HepG2 (cell line): Measurements from ENCODE around the gene ARHGAP12. TPM values are rescaled to one million over a fixed set of nuclear protein-coding genes. Genes with fewer than 3 reads are reported as not detected.

ENCODE experiments used
- ARNT ChIP-seq: fragments of 450-650 bp; IDR thresholded peaks from 2 replicates; pipeline ENCODE4 v1.6.1; 2017
- ASH2L ChIP-seq: fragments of 300-600, 200-600 bp; sonication (generic); IDR thresholded peaks from 2 replicates; pipeline ENCODE4 v1.7.0; 2017; ENCODE audit warnings: low read depth, mild to moderate bottlenecking, moderate library complexity, mixed read lengths, low read length; ENCODE audit not compliant: insufficient read length
- DRAP1 ChIP-seq: IDR thresholded peaks from 2 replicates; pipeline ENCODE4 v1.6.1; 2016; ENCODE audit warnings: missing genetic modification reagents, missing compliant biosample characterization
- GPN1 ChIP-seq: sonication (generic); formaldehyde crosslinking; IDR thresholded peaks from 2 replicates; pipeline ENCODE4 v1.5.1; 2020; ENCODE audit warnings: missing genetic modification reagents, borderline replicate concordance
- HBP1 ChIP-seq: IDR thresholded peaks from 2 replicates; pipeline ENCODE4 v1.6.1; 2016; ENCODE audit warnings: low read depth, control low read depth
- HES4 ChIP-seq: sonication (generic); formaldehyde crosslinking; IDR thresholded peaks from 2 replicates; pipeline ENCODE4 v1.9.0; 2021; ENCODE audit warnings: mild to moderate bottlenecking, missing genetic modification reagents, borderline replicate concordance
- HMG20B ChIP-seq: conservative IDR thresholded peaks from 2 replicates; pipeline ENCODE4 v1.6.1; 2016; ENCODE audit warnings: missing genetic modification reagents, missing compliant biosample characterization
- HNF4G ChIP-seq, 2 experiments: sonication (generic) in 1 of 2; formaldehyde crosslinking in 1 of 2; IDR thresholded peaks; 2 replicates each; pipeline versions ENCODE4 v1.4.0 to v1.6.1; 2011 to 2020; ENCODE audit warnings: borderline replicate concordance in 2 of 2, low read depth in 2 of 2, mild to moderate bottlenecking in 2 of 2, low read length in 1 of 2, missing genetic modification reagents in 1 of 2, moderate library complexity in 1 of 2
- HNRNPLL ChIP-seq: fragments of 200-400 bp; formaldehyde crosslinking; IDR thresholded peaks from 2 replicates; pipeline ENCODE4 v1.6.1; 2017; ENCODE audit warnings: mild to moderate bottlenecking, low read depth, low read length; ENCODE audit not compliant: poor library complexity, severe bottlenecking
- ISL2 ChIP-seq: sonication (generic); formaldehyde crosslinking; IDR thresholded peaks from 2 replicates; pipeline ENCODE4 v1.5.0; 2020; ENCODE audit warnings: missing genetic modification reagents
- KLF6 ChIP-seq: IDR thresholded peaks from 2 replicates; pipeline ENCODE4 v1.8.0; 2016; ENCODE audit warnings: missing biosample characterization, missing genetic modification reagents
- KMT2B ChIP-seq: IDR thresholded peaks from 2 replicates; pipeline ENCODE4 v1.6.1; 2016; ENCODE audit warnings: missing genetic modification reagents, missing compliant biosample characterization
- LRRFIP1 ChIP-seq: sonication (generic); formaldehyde crosslinking; conservative IDR thresholded peaks from 2 replicates; pipeline ENCODE4 v1.4.0; 2020; ENCODE audit warnings: missing genetic modification reagents
- PAWR ChIP-seq: sonication (generic); formaldehyde crosslinking; IDR thresholded peaks from 2 replicates; pipeline ENCODE4 v1.4.0; 2020; ENCODE audit warnings: missing genetic modification reagents, mild to moderate bottlenecking, borderline replicate concordance
- PBX2 ChIP-seq: IDR thresholded peaks from 2 replicates; pipeline ENCODE4 v1.6.1; 2016; ENCODE audit warnings: control low read depth
- RBM39 ChIP-seq: fragments of 200-400 bp; formaldehyde crosslinking; IDR thresholded peaks from one replicate; pipeline ENCODE4 v1.6.1; 2018; ENCODE audit warnings: antibody characterized with exemption, mild to moderate bottlenecking, low read depth, low read length; ENCODE audit not compliant: poor library complexity, severe bottlenecking
- RXRA ChIP-seq: sonication (generic); formaldehyde crosslinking; IDR thresholded peaks from 2 replicates; pipeline ENCODE4 v1.5.1; 2020; ENCODE audit warnings: missing genetic modification reagents
- SUZ12 ChIP-seq: fragments of 150-350 bp; IDR thresholded peaks from 2 replicates; pipeline ENCODE4 v1.6.1; 2014; ENCODE audit warnings: low read depth, low read length
- ZBTB20 ChIP-seq: sonication (generic); formaldehyde crosslinking; IDR thresholded peaks from 2 replicates; pipeline ENCODE4 v1.8.1; 2023; ENCODE audit warnings: missing genetic modification reagents, low read depth, mild to moderate bottlenecking, borderline replicate concordance
- ZNF101 ChIP-seq: sonication (generic); formaldehyde crosslinking; IDR thresholded peaks from 2 replicates; pipeline ENCODE4 v1.4.0; 2020; ENCODE audit warnings: mild to moderate bottlenecking, low read depth, missing genetic modification reagents, borderline replicate concordance
- ZNF549 ChIP-seq: sonication (generic); formaldehyde crosslinking; IDR thresholded peaks from 2 replicates; pipeline ENCODE4 v1.5.0; 2020; ENCODE audit warnings: missing genetic modification reagents
- ZNF567 ChIP-seq: sonication (generic); formaldehyde crosslinking; IDR thresholded peaks from 2 replicates; pipeline ENCODE4 v1.8.1; 2023; ENCODE audit warnings: mild to moderate bottlenecking, missing genetic modification reagents, borderline replicate concordance
- ZNF75D ChIP-seq: sonication (generic); formaldehyde crosslinking; IDR thresholded peaks from 2 replicates; pipeline ENCODE4 v1.8.1; 2023; ENCODE audit warnings: missing genetic modification reagents, mild to moderate bottlenecking, borderline replicate concordance
- ZNF816 ChIP-seq: sonication (generic); formaldehyde crosslinking; IDR thresholded peaks from 2 replicates; pipeline ENCODE4 v1.8.0; 2022; ENCODE audit warnings: missing genetic modification reagents, mild to moderate bottlenecking, borderline replicate concordance
- polyA plus RNA-seq, 8 experiments: library from polyadenylated mRNA; depleted of rRNA in 3 of 8; stranded (reverse) in 7 of 8; unstranded in 1 of 8; fragments of >200 nt; fragmentation: Illumina TruSeq in 4 of 8; extraction: Trizol in 4 of 8; gene quantifications; 2 replicates each; pipeline versions ENCODE4 v1.2.1 to v1.2.3, GENCODE V29; 2011 to 2016; ENCODE audit warnings: low read depth in 4 of 8, missing spikeins in 1 of 8, mixed read lengths in 1 of 8; ENCODE audit not compliant: insufficient read depth in 1 of 8
- total RNA-seq, 5 experiments: library from RNA; depleted of rRNA; stranded (reverse); fragments of >200 nt; fragmentation: Illumina TruSeq; extraction: Trizol; gene quantifications; 2 replicates each; pipeline ENCODE4 v1.2.3, GENCODE V29; 2016; ENCODE audit warnings: low read depth in 1 of 5

ARHGAP12 gene
- total and polyA plus RNA-seq, 2 of the 13 experiments (the other 11 are each of a cell fraction or from before 2014, with no cell fraction given): 25.0 to 54.6 TPM

GRCh38 chr10:31929261-31930022, 811 bp upstream of the ARHGAP12 start (continued):
- TF ChIP-seq LRRFIP1 (CRISPR knock-in tag): no peak
- no peak for TF ChIP-seq ZNF75D (CRISPR knock-in tag)
- no peak for TF ChIP-seq ARNT
- TF ChIP-seq ISL2: no peak; the same call in 1 of the 2 replicates
- TF ChIP-seq ZNF816: no peak
- no peak for TF ChIP-seq ZNF101
- TF ChIP-seq GPN1 (CRISPR knock-in tag): no peak
- TF ChIP-seq PAWR (CRISPR knock-in tag): no peak
- TF ChIP-seq ASH2L: no peak
- no peak; the same call in 1 of the 2 replicates for TF ChIP-seq HNF4G (IDR thresholded peaks at IDR 0.05; ENCODE audit: borderline replicate concordance, low read depth, low read length)
- no peak; the same call in 1 of the 2 replicates for TF ChIP-seq HNF4G (CRISPR knock-in tag; IDR thresholded peaks at IDR 0.05; ENCODE audit: borderline replicate concordance, low read depth)
- no peak for TF ChIP-seq HMG20B (CRISPR knock-in tag)
- 0 out of 2 replicates have a peak, but pooled peaks have one; percentile 15 for TF ChIP-seq KMT2B (CRISPR knock-in tag)
- no peak for TF ChIP-seq PBX2 (CRISPR knock-in tag)
- no peak for TF ChIP-seq HES4 (CRISPR knock-in tag)
- no peak for TF ChIP-seq SUZ12
- TF ChIP-seq ZBTB20 (CRISPR knock-in tag): no peak
- TF ChIP-seq ZNF567: no peak
- no peak for TF ChIP-seq DRAP1 (CRISPR knock-in tag)
- TF ChIP-seq RXRA (CRISPR knock-in tag): peak; percentile 59; the same call in 1 of the 2 replicates
- TF ChIP-seq HNRNPLL: no peak
- no peak; the same call in 1 of the 2 replicates for TF ChIP-seq KLF6 (CRISPR knock-in tag)
- TF ChIP-seq HBP1: peak; percentile 75; the same call in 1 of the 2 replicates
- no peak for TF ChIP-seq RBM39
- no peak for TF ChIP-seq ZNF549 (CRISPR knock-in tag)
